IMR-90 (cell line): Measurements from ENCODE around the gene ARRDC3. TPM values are rescaled to one million over a fixed set of nuclear protein-coding genes. Genes with fewer than 3 reads are reported as not detected.

Experiments used
- ATAC-seq: fragments of 200-7000 bp; cut with Tn5 transposase; 2 replicates; pipeline ENCODE4 v1.9.1; 2020; ENCODE audit warnings: low read depth, mild to moderate bottlenecking, moderate library complexity
- BruUV-seq: library from RNA; stranded (reverse); fragments of 400-500 nt; replicated peaks from 2 replicates; lab custom pipeline; 2021; lab: Mats Ljungman, UMichigan
- CTCF ChIA-PET: fragments of 300-600 bp; formaldehyde crosslinking; extraction: SDS; loops from one replicate; lab custom pipeline; 2021; ENCODE audit warnings: antibody characterized with exemption; lab: Yijun Ruan, JAX
- POLR2A ChIA-PET: fragments of 300-600 bp; sonication (Branson Sonifier 250); formaldehyde crosslinking; loops from one replicate; lab custom pipeline; 2022; ENCODE audit warnings: antibody characterized with exemption; ENCODE audit not compliant: unreplicated experiment; lab: Charles Lee
- DNase-seq: peaks from one replicate; pipeline ENCODE4 v3.0.0; 2013
- H2AFZ ChIP-seq: replicated peaks from 2 replicates; pipeline ENCODE3; 2013; ENCODE audit warnings: low read length, mild to moderate bottlenecking; ENCODE audit not compliant: poor library complexity
- H2AK5ac ChIP-seq: 2 replicates; pipeline ENCODE4 v1.6.1; 2013; ENCODE audit warnings: low read depth, low read length, inconsistent platforms
- H2AK9ac ChIP-seq: replicated peaks from 2 replicates; pipeline ENCODE3; 2013; ENCODE audit warnings: mild to moderate bottlenecking, low read depth, low read length, moderate library complexity; ENCODE audit not compliant: poor library complexity
- H2BK120ac ChIP-seq: 2 replicates; pipeline ENCODE4 v1.6.1; 2013; ENCODE audit warnings: low read depth, low read length, inconsistent platforms
- H2BK15ac ChIP-seq: 3 replicates; pipeline ENCODE4 v1.6.1; 2013; ENCODE audit warnings: low read depth, low read length, inconsistent platforms
- H2BK20ac ChIP-seq: 2 replicates; pipeline ENCODE4 v1.6.1; 2013; ENCODE audit warnings: low read depth, mild to moderate bottlenecking, inconsistent platforms, low read length, moderate library complexity
- H2BK5ac ChIP-seq: 2 replicates; pipeline ENCODE4 v1.6.1; 2013; ENCODE audit warnings: mild to moderate bottlenecking, low read depth, low read length, inconsistent platforms; ENCODE audit not compliant: poor library complexity, severe bottlenecking
- H3K14ac ChIP-seq: replicated peaks from 2 replicates; pipeline ENCODE4 v1.6.1; 2013; ENCODE audit warnings: low read depth, low read length, inconsistent platforms
- H3K18ac ChIP-seq: 2 replicates; pipeline ENCODE4 v1.6.1; 2013; ENCODE audit warnings: low read depth, low read length, control low read depth
- H3K23ac ChIP-seq: 2 replicates; pipeline ENCODE4 v1.6.1; 2013; ENCODE audit warnings: low read depth, low read length, inconsistent platforms
- H3K27ac ChIP-seq: 2 replicates; pipeline ENCODE4 v1.5.1; 2013; ENCODE audit warnings: mild to moderate bottlenecking, control low read depth, low read length; ENCODE audit not compliant: insufficient read depth
- H3K27me3 ChIP-seq: 2 replicates; pipeline ENCODE4 v1.6.1; 2013; ENCODE audit warnings: low read length; ENCODE audit not compliant: control insufficient read depth, insufficient read depth
- H3K36me3 ChIP-seq: 2 replicates; pipeline ENCODE4 v1.6.1; 2013; ENCODE audit warnings: low read length, mixed read lengths; ENCODE audit not compliant: control insufficient read depth, insufficient read depth
- H3K4ac ChIP-seq: 2 replicates; pipeline ENCODE4 v1.6.1; 2013; ENCODE audit warnings: low read depth, low read length, inconsistent platforms
- H3K4me1 ChIP-seq: 2 replicates; pipeline ENCODE4 v1.6.1; 2013; ENCODE audit warnings: low read length, mixed read lengths; ENCODE audit not compliant: control insufficient read depth, insufficient read depth
- H3K4me2 ChIP-seq: 2 replicates; pipeline ENCODE4 v1.6.1; 2013; ENCODE audit warnings: low read depth, mild to moderate bottlenecking, control low read depth, low read length, moderate library complexity
- H3K4me3 ChIP-seq: 2 replicates; pipeline ENCODE4 v1.5.1; 2013; ENCODE audit warnings: low read depth, mild to moderate bottlenecking, control low read depth, low read length, moderate library complexity; ENCODE audit not compliant: insufficient read depth
- H3K56ac ChIP-seq: 2 replicates; pipeline ENCODE4 v1.6.1; 2013; ENCODE audit warnings: low read length, inconsistent platforms; ENCODE audit not compliant: insufficient read depth; ENCODE audit errors: extremely low read depth
- H3K79me1 ChIP-seq, 2 experiments: 2 replicates each; pipeline ENCODE4 v1.6.1; 2013; ENCODE audit warnings: low read length in 2 of 2, inconsistent platforms in 1 of 2, low read depth in 1 of 2
- H3K9ac ChIP-seq: 2 replicates; pipeline ENCODE4 v1.6.1; 2013; ENCODE audit warnings: low read depth, low read length, control low read depth
- H3K9me1 ChIP-seq: 2 replicates; pipeline ENCODE4 v1.6.1; 2013; ENCODE audit warnings: low read length, inconsistent platforms; ENCODE audit not compliant: insufficient read depth
- H3K9me3 ChIP-seq: 2 replicates; pipeline ENCODE4 v1.6.1; 2013; ENCODE audit warnings: low read length; ENCODE audit not compliant: control insufficient read depth, insufficient read depth
- H4K20me1 ChIP-seq: 2 replicates; pipeline ENCODE4 v1.6.1; 2013; ENCODE audit warnings: low read length, inconsistent platforms; ENCODE audit not compliant: insufficient read depth
- H4K5ac ChIP-seq: 2 replicates; pipeline ENCODE4 v1.6.1; 2013; ENCODE audit warnings: mild to moderate bottlenecking, low read depth, low read length, control low read depth
- H4K8ac ChIP-seq, 2 experiments: 2 replicates each; pipeline ENCODE4 v1.6.1; 2013; ENCODE audit warnings: low read depth in 2 of 2, low read length in 2 of 2, control low read depth in 1 of 2, inconsistent platforms in 1 of 2
- H4K91ac ChIP-seq: 2 replicates; pipeline ENCODE4 v1.6.1; 2013; ENCODE audit warnings: low read depth, low read length, inconsistent platforms; ENCODE audit not compliant: insufficient read depth
- BHLHE40 ChIP-seq: fragments of 150-350 bp; IDR thresholded peaks from 2 replicates; pipeline ENCODE4 v1.6.1; 2016; ENCODE audit warnings: mild to moderate bottlenecking, low read depth, low read length
- CEBPB ChIP-seq: IDR thresholded peaks from 2 replicates; pipeline ENCODE4 v1.6.1; 2012; ENCODE audit warnings: low read depth, low read length, improper control_type of control experiment
- CHD1 ChIP-seq: IDR thresholded peaks from 2 replicates; pipeline ENCODE4 v1.6.1; 2012; ENCODE audit warnings: low read depth, low read length, improper control_type of control experiment
- MAFK ChIP-seq: IDR thresholded peaks from 2 replicates; pipeline ENCODE4 v1.6.1; 2012; ENCODE audit warnings: low read depth, low read length, improper control_type of control experiment
- MAZ ChIP-seq: IDR thresholded peaks from 2 replicates; pipeline ENCODE4 v1.6.1; 2012; ENCODE audit warnings: low read depth, mild to moderate bottlenecking, low read length, improper control_type of control experiment, moderate library complexity, borderline replicate concordance
- MXI1 ChIP-seq: IDR thresholded peaks from 2 replicates; pipeline ENCODE4 v1.6.1; 2012; ENCODE audit warnings: low read depth, mild to moderate bottlenecking, low read length, moderate library complexity, borderline replicate concordance
- POLR2A ChIP-seq: IDR thresholded peaks from 2 replicates; pipeline ENCODE4 v1.6.1; 2012; ENCODE audit warnings: mild to moderate bottlenecking, low read depth, low read length
- RFX5 ChIP-seq: IDR thresholded peaks from 2 replicates; pipeline ENCODE4 v1.8.0; 2012; ENCODE audit warnings: low read depth, mild to moderate bottlenecking, low read length, moderate library complexity
- SMC3 ChIP-seq: fragments of 150-350 bp; IDR thresholded peaks from 2 replicates; pipeline ENCODE4 v1.6.1; 2016; ENCODE audit warnings: low read depth, mild to moderate bottlenecking, antibody characterized with exemption, low read length, moderate library complexity
- USF2 ChIP-seq: fragments of 150-350 bp; IDR thresholded peaks from 2 replicates; pipeline ENCODE4 v1.6.1; 2017; ENCODE audit warnings: mild to moderate bottlenecking, antibody characterized with exemption, low read length, low read depth
- WGBS, 2 experiments: methylation state at CpG; one replicate each; pipeline versions ENCODE4 v1.1.5 to v1.1.7; 2013; ENCODE audit warnings: missing lambda C conversion rate in 2 of 2; ENCODE audit not compliant: insufficient read length in 1 of 2; ENCODE audit errors: extremely low coverage in 2 of 2; 5-methylcytosine and 5-hydroxymethylcytosine counted together
- dilution Hi-C: fragments of 300-500 bp; cut with HindIII; formaldehyde crosslinking; loops from one replicate; pipeline ENCODE4 v1.14.3; 2018; ENCODE audit warnings: low sequenced_read_pairs; ENCODE audit not compliant: unreplicated experiment
- in situ Hi-C: fragments of 300-500 bp; cut with MboI; formaldehyde crosslinking; loops from 3 replicates; pipeline ENCODE4 v1.14.3; 2019; ENCODE audit warnings: low sequenced_read_pairs, inconsistent platforms, mixed read lengths
- intact Hi-C: fragments of 100-400 bp; cut with micrococcal nuclease; formaldehyde crosslinking; loops from 2 replicates; pipeline ENCODE4 v1.10.0; 2022
- polyA plus RNA-seq, 3 experiments: library from polyadenylated mRNA; depleted of rRNA; stranded (reverse); fragments of >200 nt; gene quantifications; 2 replicates each; pipeline ENCODE4 v1.2.3, GENCODE V29; 2012; ENCODE audit warnings: low replicate concordance in 1 of 3
- total RNA-seq: library from RNA; depleted of rRNA; stranded (reverse); fragments of >200 nt; gene quantifications from 2 replicates; pipeline ENCODE4 v1.2.3, GENCODE V29; 2012

ARRDC3 gene
- total and polyA plus RNA-seq, 2 of the 4 experiments (the other 2 are of a cell fraction), result 19.3 to 86.7 TPM

DNA sequence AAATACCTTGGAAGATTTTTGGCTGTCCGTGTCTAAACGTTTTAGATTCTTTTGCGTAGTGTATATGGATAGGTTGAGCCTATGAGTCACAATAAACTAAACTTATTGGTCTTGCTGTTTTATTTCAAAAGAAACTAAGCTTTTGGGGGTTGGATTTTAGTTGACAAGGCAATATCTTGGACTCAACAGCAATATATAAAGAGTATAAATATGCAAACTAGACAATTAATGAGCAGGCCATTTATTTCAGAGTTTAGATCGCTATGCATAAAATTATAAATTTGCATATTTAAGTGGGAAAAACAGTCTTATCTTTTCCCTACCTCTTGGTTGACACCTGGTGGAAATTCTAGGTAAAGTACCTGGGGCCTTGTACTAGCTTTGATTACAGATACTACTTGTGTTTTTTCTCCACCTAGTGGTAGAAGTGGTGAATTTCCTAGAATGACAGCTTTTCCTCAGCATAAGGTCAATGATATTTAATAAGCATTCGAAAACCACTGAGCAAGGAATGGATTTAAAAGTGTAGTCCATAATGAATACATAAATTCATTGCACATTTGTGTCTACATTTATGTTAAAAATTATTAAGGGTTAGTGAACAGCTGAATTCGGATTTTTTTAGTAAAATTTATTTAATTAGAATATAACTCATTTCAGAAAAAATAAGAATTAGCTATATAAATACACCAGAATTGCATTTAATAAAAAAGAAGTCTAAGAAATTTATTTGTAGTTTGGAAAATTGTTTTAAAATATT is 1.7 kb upstream of the ARRDC3 start (continued):
- TF ChIP-seq POLR2A (no peak), SMC3 (peak; percentile 98)

GRCh38 chr5:91383956-91384300 is 811 bp upstream of the ARRDC3 start:
- BruUV-seq, result no TSS peak

More at GRCh38 chr5:91383956-91384300, 811 bp upstream of the ARRDC3 start:
- H4K20me1 ChIP-seq, result peaks cover 9% of the 10 kb centered on the region
- H3K27me3 ChIP-seq, result no peaks in the 10 kb centered on the region
- peak overlapping the region; percentile 85 for H3K4ac ChIP-seq
- peak overlapping the region; percentile 38; the same call in 1 of the 2 replicates for H2BK20ac ChIP-seq
- H2AFZ ChIP-seq, result peak overlapping the region; percentile 53
- ChIA-PET POLR2A (interaction anchor here (0.6 to 1.8 kb wide), 4 partner anchors 100 to 280 kb away, joined by 3 to 7 read pairs (median 5); no protein-coding TSS in a partner anchor), CTCF (interaction anchor here (1.2 to 4.1 kb wide), 12 partner anchors 18 to 452 kb away, joined by 4 to 38 read pairs (median 6); no protein-coding TSS in a partner anchor)
- H2AK5ac ChIP-seq, result peak overlapping the region; percentile 55; the same call in 1 of the 2 replicates
- peak overlapping the region; percentile 90 for H2BK5ac ChIP-seq
- H3K9ac ChIP-seq, result peak overlapping the region; percentile 78
- no peaks in the 10 kb centered on the region for H3K36me3 ChIP-seq
- no peak overlapping the region for H2AK9ac ChIP-seq
- TF ChIP-seq POLR2A (no peak), MAFK (no peak), BHLHE40 (no peak), MAZ (no peak), CHD1 (no peak), RFX5 (no peak), USF2 (no peak), CEBPB (no peak), MXI1 (no peak)
- H3K4me1 ChIP-seq, result no peaks in the 10 kb centered on the region
- peak overlapping the region; percentile 85 for H3K56ac ChIP-seq
- peak overlapping the region; percentile 71 for H3K4me3 ChIP-seq
- H2BK15ac ChIP-seq, result peak overlapping the region; percentile 22; the same call in 2 of the 3 replicates
- in situ Hi-C loops (no loop called here), dilution Hi-C loops (no loop called here), intact Hi-C loops (loop anchor here (1.0 to 5.0 kb wide), 5 partner anchors 33 to 518 kb away; no protein-coding TSS in a partner anchor)
- no peaks in the 10 kb centered on the region for H3K9me3 ChIP-seq
- H4K5ac ChIP-seq, result peak overlapping the region; percentile 73
- H3K23ac ChIP-seq, result peak overlapping the region; percentile 91
- peaks cover 0 to 4% of the 10 kb centered on the region in 2 experiments; a peak in 1 of 4 replicates for H3K79me1 ChIP-seq
- no peaks in the 10 kb centered on the region for H3K9me1 ChIP-seq
- H4K91ac ChIP-seq, result peak overlapping the region; percentile 79
- peak overlapping the region; percentile 81 for H3K14ac ChIP-seq
- ATAC-seq (no peak), DNase-seq (no peak)
- peak overlapping the region; percentile 56; the same call in 1 of the 2 replicates for H3K18ac ChIP-seq
- H3K4me2 ChIP-seq, result peak overlapping the region; percentile 95
- peak overlapping the region; percentile 84 for H3K27ac ChIP-seq
- H2BK120ac ChIP-seq, result peak overlapping the region; percentile 59
- peak overlapping the region; percentile 72 to 90 for H4K8ac ChIP-seq
- WGBS, 2 experiments, result no CpG with 5 or more reads among the region's 7 CpGs
